ENCODE measurements around the gene FARSA. TPM values are rescaled to one million over a fixed set of nuclear protein-coding genes. Genes with fewer than 3 reads are reported as not detected.

FARSA gene
- polyA plus RNA-seq, 1 experiment = 13.5 TPM

- no peak overlapping the region for H3K27ac ChIP-seq (ENCODE audit: low read depth, low read length)
- peaks cover 24% of the 10 kb centered on the region for H3K9me3 ChIP-seq (ENCODE audit: control insufficient read depth, insufficient read depth, low read length)
- TF ChIP-seq CTCF (IDR thresholded peaks at IDR 0.05; ENCODE audit: low read depth, low read length) = no peak
- POLR2A ChIA-PET = no interaction called here
- H3K4me3 ChIP-seq (ENCODE audit: low read depth, low read length) = peak overlapping the region; percentile 20; the same call in 1 of the 2 replicates
- CTCF ChIA-PET = interaction anchor here (3.5 kb wide), 1 partner anchor 79 kb away, joined by 17 read pairs; no protein-coding TSS in a partner anchor
- DNase-seq (ENCODE audit: low read depth, low spot score) = no peak
- peaks cover 33% of the 10 kb centered on the region for H3K27me3 ChIP-seq (ENCODE audit: control insufficient read depth, insufficient read depth, low read length)
Measured at GRCh38 chr19:12885749-12886650, 47.5 kb downstream of the FARSA start.

GRCh38 chr19:12884926-12885748 is 48.4 kb downstream of the FARSA start:
- Histone ChIP-seq H3K27me3 (ENCODE audit: control insufficient read depth, insufficient read depth, low read length) (peaks cover 33% of the 10 kb centered on the region), H3K27ac (ENCODE audit: low read depth, low read length) (no peak overlapping the region), H3K9me3 (ENCODE audit: control insufficient read depth, insufficient read depth, low read length) (peaks cover 24% of the 10 kb centered on the region), H3K4me3 (ENCODE audit: low read depth, low read length) (peak overlapping the region; percentile 20; the same call in 1 of the 2 replicates)
- ChIA-PET POLR2A (no interaction called here), CTCF (interaction anchor here (0.6 to 3.5 kb wide), 3 partner anchors 39 to 123 kb away, joined by 3 to 17 read pairs (median 6); no protein-coding TSS in a partner anchor)
- TF ChIP-seq CTCF (IDR thresholded peaks at IDR 0.05; ENCODE audit: low read depth, low read length) = peak; percentile 54
- no peak for DNase-seq (ENCODE audit: low read depth, low spot score)

GRCh38 chr19:12884627-12884925 is 48.9 kb downstream of the FARSA start:
- Histone ChIP-seq H3K27me3 (ENCODE audit: control insufficient read depth, insufficient read depth, low read length) (peaks cover 33% of the 10 kb centered on the region), H3K9me3 (ENCODE audit: control insufficient read depth, insufficient read depth, low read length) (peaks cover 24% of the 10 kb centered on the region), H3K27ac (ENCODE audit: low read depth, low read length) (no peak overlapping the region), H3K4me3 (ENCODE audit: low read depth, low read length) (no peak overlapping the region)
- no peak for DNase-seq (ENCODE audit: low read depth, low spot score)
- CTCF ChIA-PET = interaction anchor here (0.6 to 3.5 kb wide), 2 partner anchors 80 to 122 kb away, joined by 6 to 17 read pairs; no protein-coding TSS in a partner anchor
- no peak for TF ChIP-seq CTCF (IDR thresholded peaks at IDR 0.05; ENCODE audit: low read depth, low read length)
- POLR2A ChIA-PET = no interaction called here

- Histone ChIP-seq H3K27ac (ENCODE audit: low read depth, low read length) (no peak overlapping the region), H3K27me3 (ENCODE audit: control insufficient read depth, insufficient read depth, low read length) (peaks cover 33% of the 10 kb centered on the region), H3K4me3 (ENCODE audit: low read depth, low read length) (no peak overlapping the region), H3K9me3 (ENCODE audit: control insufficient read depth, insufficient read depth, low read length) (peaks cover 24% of the 10 kb centered on the region)
- CTCF ChIA-PET = interaction anchor here (0.6 to 3.5 kb wide), 3 partner anchors 36 to 122 kb away, joined by 3 to 17 read pairs (median 6); no protein-coding TSS in a partner anchor
- POLR2A ChIA-PET = no interaction called here
- no peak for DNase-seq (ENCODE audit: low read depth, low spot score)
- no peak for TF ChIP-seq CTCF (IDR thresholded peaks at IDR 0.05; ENCODE audit: low read depth, low read length)
Measured at GRCh38 chr19:12884202-12884601, 49.3 kb downstream of the FARSA start.
